B cell (primary cell): Measurements from ENCODE around the gene MBOAT7. TPM values are rescaled to one million over a fixed set of nuclear protein-coding genes. Genes with fewer than 3 reads are reported as not detected.
A peak's percentile ranks its signal among the peaks of the same experiment; 100 is the strongest.

ENCODE experiments used
- ATAC-seq: fragments of 200-7000 bp; cut with Tn5 transposase; one replicate; pipeline ENCODE4 v1.10.0; 2021; ENCODE audit warnings: low read depth, mild to moderate bottlenecking, moderate number of reproducible peaks, moderate library complexity
- CTCF ChIA-PET: fragments of 350-600 bp; sonication (Branson Sonifier 250); formaldehyde crosslinking; loops from one replicate; lab custom pipeline; 2021; ENCODE audit warnings: antibody characterized with exemption, inconsistent platforms; lab: Charles Lee
- POLR2A ChIA-PET: fragments of 350-600 bp; sonication (Branson Sonifier 250); formaldehyde crosslinking; loops from one replicate; lab custom pipeline; 2021; ENCODE audit warnings: antibody characterized with exemption; lab: Charles Lee
- DNase-seq: peaks from one replicate; pipeline ENCODE4 v3.0.0; 2013
- H2AFZ ChIP-seq: 2 replicates; pipeline ENCODE4 v1.6.1; 2012; ENCODE audit warnings: mild to moderate bottlenecking, low read depth, low read length; ENCODE audit not compliant: insufficient read depth, poor library complexity, severe bottlenecking
- H3K27ac ChIP-seq, 2 donors: 1 replicate in 1 of 2; 2 replicates in 1 of 2; pipeline ENCODE4 v1.5.1; 2012 to 2013; ENCODE audit warnings: low read length in 2 of 2, mild to moderate bottlenecking in 2 of 2, moderate library complexity in 1 of 2
- H3K27me3 ChIP-seq, 4 experiments: fragments of 200-600 bp in 1 of 4; sonication (generic) in 1 of 4; replicated peaks in 1 of 4; 1 replicate in 2 of 4; 2 replicates in 2 of 4; pipeline versions ENCODE4 v1.6.1 to v1.7.0; 2013 to 2016; ENCODE audit warnings: low read length in 3 of 4, mild to moderate bottlenecking in 2 of 4, mixed read lengths in 1 of 4, moderate library complexity in 1 of 4; ENCODE audit not compliant: insufficient read depth in 4 of 4, control insufficient read depth in 3 of 4; ENCODE audit errors: control extremely low read depth in 1 of 4
- H3K36me3 ChIP-seq, 2 experiments: replicated peaks in 1 of 2; 1 replicate in 1 of 2; 2 replicates in 1 of 2; pipeline versions ENCODE4 v1.6.1 to v1.7.1; 2013; ENCODE audit warnings: low read length in 1 of 2; ENCODE audit not compliant: insufficient read depth in 2 of 2, control insufficient read depth in 1 of 2; ENCODE audit errors: control extremely low read depth in 1 of 2, extremely low read depth in 1 of 2
- H3K4me1 ChIP-seq, 2 donors: fragments of 200-600 bp in 1 of 2; sonication (generic) in 1 of 2; 1 replicate in 1 of 2; 2 replicates in 1 of 2; pipeline versions ENCODE4 v1.5.1 to v1.6.1; 2013 to 2017; ENCODE audit warnings: low read length in 2 of 2; ENCODE audit not compliant: control insufficient read depth in 2 of 2, insufficient read depth in 2 of 2
- H3K4me2 ChIP-seq: replicated peaks from 2 replicates; pipeline ENCODE3; 2012; ENCODE audit warnings: mild to moderate bottlenecking, low read depth, low read length; ENCODE audit not compliant: poor library complexity, severe bottlenecking
- H3K4me3 ChIP-seq, 5 experiments: fragments of 200-600 bp in 1 of 5; sonication (generic) in 1 of 5; 1 replicate in 3 of 5; 2 replicates in 2 of 5; pipeline versions ENCODE4 v1.5.1 to v1.7.0; 2011 to 2016; ENCODE audit warnings: low read length in 4 of 5, mild to moderate bottlenecking in 4 of 5, low read depth in 2 of 5, control low read depth in 1 of 5, moderate library complexity in 1 of 5; ENCODE audit not compliant: insufficient read depth in 1 of 5; ENCODE audit errors: control extremely low read depth in 1 of 5, extremely low read depth in 1 of 5
- H3K79me2 ChIP-seq: fragments of 200-600 bp; sonication (generic); one replicate; pipeline ENCODE4 v1.6.0; 2016; ENCODE audit warnings: low read length; ENCODE audit not compliant: control insufficient read depth, insufficient read depth
- H3K9ac ChIP-seq: fragments of 200-600 bp; sonication (generic); 2 replicates; pipeline ENCODE4 v1.6.1; 2017; ENCODE audit warnings: mild to moderate bottlenecking, low read length, moderate library complexity
- H3K9me3 ChIP-seq, 3 donors: one replicate each; pipeline versions ENCODE4 v1.6.1 to v1.7.1; 2013; ENCODE audit warnings: low read length in 2 of 3; ENCODE audit not compliant: control insufficient read depth in 2 of 3, insufficient read depth in 1 of 3; ENCODE audit errors: control extremely low read depth in 1 of 3
- H4K20me1 ChIP-seq: 2 replicates; pipeline ENCODE4 v1.6.0; 2012; ENCODE audit warnings: mild to moderate bottlenecking, low read length; ENCODE audit not compliant: insufficient read depth, control insufficient read depth, poor library complexity, severe bottlenecking
- H3K27ac Mint-ChIP-seq: one replicate; pipeline ENCODE4 v1.8.0; 2021; ENCODE audit warnings: mixed read lengths
- H3K27me3 Mint-ChIP-seq: one replicate; pipeline ENCODE4 v1.8.0; 2021; ENCODE audit warnings: mixed read lengths
- H3K4me1 Mint-ChIP-seq: one replicate; pipeline ENCODE4 v1.8.0; 2021; ENCODE audit warnings: mixed read lengths
- H3K4me3 Mint-ChIP-seq: one replicate; pipeline ENCODE4 v1.8.0; 2021; ENCODE audit warnings: mixed read lengths
- H3K9me3 Mint-ChIP-seq: one replicate; pipeline ENCODE4 v1.8.0; 2022; ENCODE audit warnings: mixed read lengths; ENCODE audit not compliant: insufficient read depth
- CTCF ChIP-seq: fragments of 200-600 bp; IDR thresholded peaks from one replicate; pipeline ENCODE4 v1.8.0; 2022; ENCODE audit warnings: antibody characterized with exemption, mild to moderate bottlenecking
- EZH2 ChIP-seq: IDR thresholded peaks from 2 replicates; pipeline ENCODE4 v1.6.1; 2012; ENCODE audit warnings: borderline replicate concordance, low read depth, mild to moderate bottlenecking, moderate library complexity, low read length; ENCODE audit not compliant: insufficient read depth, poor library complexity, severe bottlenecking
- WGBS: methylation state at CpG from one replicate; pipeline ENCODE4 v1.1.5; 2013; ENCODE audit warnings: missing lambda C conversion rate; ENCODE audit not compliant: insufficient coverage; 5-methylcytosine and 5-hydroxymethylcytosine counted together
- intact Hi-C: fragments of 100-400 bp; cut with micrococcal nuclease; formaldehyde crosslinking; loops from one replicate; pipeline ENCODE4 v1.10.0; 2022
- polyA plus RNA-seq: library from polyadenylated mRNA; depleted of rRNA; stranded (reverse); fragments of >200 nt; gene quantifications from 2 replicates; pipeline ENCODE4 v1.2.3, GENCODE V29; 2012
- total RNA-seq, 2 donors: library from RNA; stranded (reverse); fragments of 120-200 nt in 1 of 2; gene quantifications; 1 replicate in 1 of 2; 2 replicates in 1 of 2; pipeline versions ENCODE4 v1.2.3 to v1.2.4, GENCODE V29; 2013 to 2022

Gene MBOAT7
- total and polyA plus RNA-seq, 2 donors (not counting 1 experiment from before 2014, with no cell fraction given): 22.3 to 34.8 TPM

DNA sequence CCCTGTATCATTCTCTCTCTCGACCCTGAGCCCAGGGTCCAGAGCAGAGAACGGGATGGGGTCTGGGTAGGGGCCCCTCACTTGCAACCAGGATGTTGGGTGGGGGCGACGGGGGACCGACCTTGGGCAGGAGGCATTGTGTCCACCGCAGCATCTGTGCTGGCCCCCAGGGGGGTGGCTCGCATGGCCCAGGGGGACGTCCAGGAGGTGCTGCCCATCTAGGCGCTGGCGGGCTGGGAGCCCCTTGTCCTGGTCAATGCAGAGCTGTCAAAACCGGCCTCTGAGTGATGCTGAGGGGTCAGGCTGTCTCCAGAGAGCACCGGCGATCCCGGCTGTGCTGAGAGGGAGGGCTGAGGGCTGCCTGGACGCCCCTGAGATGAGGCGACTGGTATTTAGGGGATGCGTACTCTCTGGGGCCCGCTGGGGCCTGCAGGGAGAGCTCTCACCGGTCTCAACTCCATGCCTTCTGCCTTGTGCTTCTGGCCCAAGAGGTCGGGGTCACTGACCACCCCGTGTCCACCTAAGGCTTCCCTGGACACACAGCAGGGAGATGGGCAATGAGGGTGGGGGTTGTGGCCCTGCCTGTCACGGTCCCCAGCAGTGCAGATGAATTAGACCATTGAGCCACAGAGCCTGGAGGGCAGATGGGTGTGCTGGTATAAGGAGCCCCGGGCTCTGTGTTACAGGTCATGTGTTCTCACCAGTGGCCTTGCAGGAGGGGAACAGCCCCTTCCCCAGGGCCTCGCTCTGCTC is 19.9 kb upstream of the MBOAT7 start:
- Mint-ChIP-seq H3K9me3 (no peaks in the 10 kb centered on the region), H3K4me3 (no peak overlapping the region), H3K4me1 (peaks cover 55% of the 10 kb centered on the region), H3K27ac (peak overlapping the region; percentile 26), H3K27me3 (no peaks in the 10 kb centered on the region)
- no peak for ATAC-seq
- DNase-seq: peak; percentile 24
- Histone ChIP-seq H3K36me3 (peaks cover 0 to 36% of the 10 kb centered on the region in 2 experiments), H3K9me3 (no peaks in the 10 kb centered on the region), H3K9ac (no peak overlapping the region), H3K4me1 (peaks cover 24 to 57% of the 10 kb centered on the region in 2 donors), H3K79me2 (peaks cover 67% of the 10 kb centered on the region), H3K27ac (no peak overlapping the region), H2AFZ (no peak overlapping the region), H3K27me3 (no peaks in the 10 kb centered on the region), H3K4me3 (no peak overlapping the region), H3K4me2 (no peak overlapping the region), H4K20me1 (peaks cover 69% of the 10 kb centered on the region)
- intact Hi-C loops: no loop called here
- no peak for TF ChIP-seq CTCF
- TF ChIP-seq EZH2: no peak
- ChIA-PET CTCF (interaction anchor here (1.3 kb wide), 1 partner anchor 56 kb away, joined by 3 read pairs; no protein-coding TSS in a partner anchor), POLR2A (interaction anchor here (1.5 kb wide), 1 partner anchor 18 kb away, joined by 4 read pairs; the partner anchor contains the start of gene TSEN34)
- WGBS: 77% methylated on average over 23 of the region's 24 CpGs

GRCh38 chr19:54208784-54209057 is 19.3 kb upstream of the MBOAT7 start:
- Mint-ChIP-seq H3K27me3 (no peaks in the 10 kb centered on the region), H3K9me3 (no peaks in the 10 kb centered on the region), H3K4me3 (no peak overlapping the region), H3K4me1 (peaks cover 60% of the 10 kb centered on the region), H3K27ac (peak overlapping the region; percentile 62)
- peak overlapping the region; percentile 21 for H3K4me2 ChIP-seq
- intact Hi-C loops: no loop called here
- CTCF ChIA-PET: interaction anchor here (0.6 to 1.3 kb wide), 3 partner anchors 20 to 182 kb away, joined by 3 read pairs; partner anchors contain the start of gene MBOAT7
- ATAC-seq: no peak
- no peak overlapping the region for H2AFZ ChIP-seq
- no peak for DNase-seq
- H3K36me3 ChIP-seq: peaks cover 0 to 42% of the 10 kb centered on the region in 2 experiments
- H3K9me3 ChIP-seq: no peaks in the 10 kb centered on the region
- WGBS: 83% methylated on average over 5 of the region's 8 CpGs
- H3K27ac ChIP-seq: peak overlapping the region in 1 of 2 donors; percentile 21
- POLR2A ChIA-PET: interaction anchor here (1.3 to 1.5 kb wide), 2 partner anchors 18 to 19 kb away, joined by 4 to 5 read pairs; partner anchors contain the start of genes MBOAT7 and TSEN34
- no peak overlapping the region for H3K4me3 ChIP-seq
- peaks cover 72% of the 10 kb centered on the region for H3K79me2 ChIP-seq
- H3K9ac ChIP-seq: no peak overlapping the region
- no peak for TF ChIP-seq CTCF
- no peak for TF ChIP-seq EZH2
- peaks cover 26 to 62% of the 10 kb centered on the region in 2 donors for H3K4me1 ChIP-seq
- peaks cover 74% of the 10 kb centered on the region for H4K20me1 ChIP-seq
- H3K27me3 ChIP-seq: no peaks in the 10 kb centered on the region
